Stimulated activated CD4-positive, alpha-beta T cell treated with anti-CD3 and anti-CD28 coated beads, Interleukin-1b, Interleukin-23, amount 100 ng/mL, for 1 hour (primary cell): ENCODE results near the gene LONP2.
"Not testable (repeated sequence)": the region's sequence is repeated elsewhere in the genome, so short reads cannot be mapped to it uniquely, and the experiment has no call there.

Source experiments
- DNase-seq, 2 donors: peaks; one replicate each; pipeline ENCODE4 v3.0.0-alpha.2; 2020; ENCODE audit warnings: low read depth in 2 of 2

LONP2 gene

DNA sequence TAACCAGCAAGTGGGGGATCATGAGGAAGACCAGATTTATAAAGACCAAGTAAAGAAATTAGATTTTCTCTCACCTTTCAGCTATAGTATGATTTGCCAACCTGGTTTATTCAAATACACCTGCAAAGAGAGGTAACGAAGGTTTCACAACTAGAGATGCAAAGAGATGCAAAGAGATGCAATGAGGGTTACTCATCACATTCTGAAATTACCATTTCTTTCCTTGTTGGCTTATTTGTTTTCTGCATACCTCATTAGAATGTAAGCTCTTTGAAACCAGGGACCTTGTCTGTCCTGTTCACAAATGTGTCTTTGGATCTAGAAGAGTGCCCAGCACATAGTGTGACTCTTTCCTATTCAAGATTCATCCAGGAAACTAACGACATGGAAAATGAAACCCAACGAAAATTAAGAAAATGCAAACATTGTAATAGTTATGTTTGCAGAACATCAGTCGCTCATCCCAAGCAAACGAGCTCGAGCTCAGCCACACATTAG is 9.0 kb upstream of the LONP2 start:
- no peak for DNase-seq

- no peak for DNase-seq
Observed at GRCh38 chr16:48235556-48236136, 8.5 kb upstream of the LONP2 start.

- DNase-seq = no peak
Observed at GRCh38 chr16:48236286-48236685, 7.8 kb upstream of the LONP2 start.

DNA sequence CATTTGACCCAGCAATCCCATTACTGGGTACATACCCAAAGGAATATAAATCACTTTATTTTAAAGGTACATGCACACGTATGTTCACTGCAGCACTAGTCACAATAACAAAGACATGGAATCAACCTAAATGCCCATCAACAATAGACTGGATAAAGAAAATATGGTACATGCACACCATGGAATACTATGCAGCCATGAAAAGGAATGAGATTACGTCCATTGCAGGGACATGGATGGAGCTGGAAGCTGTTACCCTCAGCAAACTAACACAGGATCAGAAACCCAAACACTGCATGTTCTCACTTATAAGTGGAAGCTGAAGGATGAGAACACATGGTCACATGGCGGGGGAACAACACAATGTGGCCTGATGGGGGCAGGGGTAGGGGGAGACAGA is 4.0 kb upstream of the LONP2 start:
- not testable (repeated sequence) for DNase-seq

DNA sequence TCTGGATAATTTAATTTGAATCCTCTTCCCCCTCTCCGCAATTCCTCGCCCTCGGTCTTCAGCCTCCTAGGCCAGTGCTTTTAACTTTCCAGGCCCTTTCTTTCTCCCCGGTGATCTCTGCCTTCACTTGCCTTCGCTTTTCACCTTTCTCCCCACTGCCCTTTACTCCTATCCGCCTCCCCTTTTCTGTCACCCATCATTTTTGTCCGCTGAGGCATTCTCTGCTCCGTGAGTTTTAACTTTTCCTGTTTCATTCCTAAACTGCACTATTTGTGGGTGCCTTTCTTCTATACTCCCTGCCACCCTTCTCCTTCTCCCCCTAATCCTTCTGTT is 729 bp downstream of the LONP2 start:
- no peak for DNase-seq

DNA sequence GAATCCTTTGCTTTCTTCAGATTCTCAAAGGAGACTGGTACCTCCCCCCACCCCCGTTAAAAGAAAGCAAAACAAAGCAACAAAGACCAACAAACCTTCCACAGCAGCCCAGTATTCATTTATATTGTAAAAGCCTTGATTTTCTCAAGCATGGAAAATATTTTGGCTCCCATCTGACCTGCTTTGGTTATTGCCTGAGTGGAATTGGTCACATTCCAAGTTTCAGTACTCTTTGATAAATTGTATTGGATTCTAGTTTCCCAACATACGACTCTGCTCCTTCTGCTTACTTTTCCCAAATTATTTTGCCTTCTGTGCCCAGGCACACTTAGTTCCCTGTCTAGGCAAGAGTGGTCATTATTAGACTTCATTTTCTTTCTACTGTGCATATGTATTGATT is 2.0 kb downstream of the LONP2 start:
- DNase-seq = no peak

DNA sequence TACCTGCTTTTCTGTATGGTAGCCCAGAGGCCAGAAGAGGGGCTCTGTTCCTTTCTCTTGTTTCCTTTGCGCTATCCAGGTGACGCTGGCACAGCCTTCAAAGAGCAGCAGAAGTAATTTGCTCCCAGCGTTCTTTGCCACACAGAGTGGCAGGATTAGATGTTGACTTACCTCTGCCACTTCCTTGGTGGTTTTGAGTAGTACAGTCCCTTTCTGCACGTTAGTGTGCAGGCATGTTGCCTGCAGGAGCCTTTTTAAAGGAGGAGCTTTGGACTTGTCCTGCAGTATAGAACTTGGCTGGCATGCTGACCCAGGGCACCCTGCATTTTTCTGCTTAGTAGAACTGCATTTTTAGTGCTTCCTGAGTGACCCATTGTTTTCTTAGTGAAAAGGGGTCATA is 3.2 kb downstream of the LONP2 start, which contains the start of gene ABCC11:
ABCC11 (minus strand) TSS at position 229 of the 400 bp plus-strand sequence. CDS start 15,618 bp downstream, outside the sequence.
- no peak for DNase-seq

- no peak for DNase-seq
Observed at GRCh38 chr16:48250520-48251278, 6.6 kb downstream of the LONP2 start.

- no peak for DNase-seq
Observed at GRCh38 chr16:48252013-48252412, 7.9 kb downstream of the LONP2 start.

DNA sequence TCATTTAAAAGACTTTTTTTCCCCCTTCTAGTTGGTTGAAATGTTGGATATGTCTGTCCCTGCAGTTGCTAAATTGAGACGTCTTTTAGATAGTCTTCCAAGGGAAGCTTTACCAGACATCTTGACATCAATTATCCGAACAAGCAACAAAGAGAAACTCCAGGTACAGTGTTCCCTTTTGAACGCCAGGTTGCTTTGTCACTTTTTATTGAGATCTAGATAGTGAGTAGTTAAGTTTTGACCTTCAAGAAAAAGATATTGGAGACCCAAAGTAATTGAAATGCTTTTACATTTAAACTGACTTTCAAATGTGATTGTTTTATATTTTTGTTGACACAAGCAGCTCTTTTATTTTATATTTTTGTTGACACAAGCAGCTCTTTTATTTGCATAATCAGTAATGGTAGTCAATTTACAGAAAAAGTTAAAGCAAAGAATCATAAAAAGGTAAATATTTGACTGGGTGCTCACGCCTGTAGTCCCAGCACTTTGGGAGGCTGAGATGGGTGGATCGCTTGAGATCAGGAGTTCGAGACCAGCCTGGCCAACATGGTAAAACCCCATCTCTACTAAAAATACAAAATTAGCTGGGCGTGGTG is 12.6 kb downstream of the LONP2 start:
- DNase-seq = no peak

GRCh38 chr16:48261569-48261968 is 17.5 kb downstream of the LONP2 start:
- no peak for DNase-seq

- no peak for DNase-seq
Observed at GRCh38 chr16:48262631-48263030, 18.5 kb downstream of the LONP2 start.

- no peak for DNase-seq
Observed at GRCh38 chr16:48269011-48269410, 24.9 kb downstream of the LONP2 start.

DNA sequence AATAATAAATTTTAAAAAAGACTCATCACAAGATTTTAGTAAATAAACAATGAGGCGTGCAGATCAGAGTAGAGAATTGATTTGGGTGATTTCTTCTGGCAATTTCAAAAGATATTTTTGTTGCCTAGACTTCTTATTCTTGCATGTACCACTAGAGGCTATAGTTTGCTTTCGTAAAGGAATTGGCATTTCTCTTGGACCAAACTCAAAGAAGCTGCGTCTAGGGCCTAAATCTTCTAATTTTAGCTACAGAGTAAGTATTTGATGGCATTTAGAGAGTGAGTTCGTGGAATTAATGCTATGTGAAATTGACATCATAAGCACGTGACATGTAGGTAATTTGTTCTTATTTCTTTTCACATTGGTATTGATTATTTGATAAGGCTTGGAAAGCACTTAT is 27.6 kb downstream of the LONP2 start:
- no peak for DNase-seq

GRCh38 chr16:48272837-48273421 is 28.8 kb downstream of the LONP2 start:
- no peak for DNase-seq

DNA sequence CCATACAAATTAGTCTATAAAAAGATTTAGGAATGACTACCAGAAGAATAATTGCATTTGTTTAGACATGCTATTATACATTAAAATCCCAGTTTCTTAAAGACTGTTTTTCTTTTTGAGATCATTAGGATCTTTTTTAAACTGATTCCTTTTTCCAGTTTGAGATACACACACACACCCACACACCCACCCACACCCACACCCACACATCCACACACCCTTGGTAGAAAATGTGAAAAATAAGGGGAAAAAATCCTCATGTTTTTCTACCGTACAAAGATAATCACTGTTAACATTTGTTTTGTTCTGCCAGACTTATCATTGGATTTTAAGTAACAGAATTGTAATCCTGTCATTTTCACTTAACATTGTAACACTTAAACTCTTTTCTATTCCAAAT is 30.4 kb downstream of the LONP2 start:
- DNase-seq = no peak

DNA sequence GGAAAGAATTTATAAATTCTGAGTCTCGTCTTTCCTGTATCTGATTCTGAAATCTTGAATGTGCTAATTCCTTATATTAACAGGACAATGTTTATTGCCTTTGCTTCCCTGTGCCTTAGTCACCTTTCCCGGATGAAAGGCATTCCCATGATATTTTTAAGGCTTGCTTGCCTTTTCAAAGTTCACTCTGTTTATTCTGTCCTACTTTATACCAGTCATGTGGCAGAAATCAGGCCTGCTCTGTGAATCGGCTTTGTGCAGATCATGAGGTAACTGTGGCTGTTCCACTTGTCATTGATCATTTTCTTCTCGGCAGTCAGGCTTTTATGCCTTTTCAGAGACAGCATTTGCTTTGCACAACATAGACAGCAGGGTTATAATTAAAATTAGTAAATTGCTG is 32.0 kb downstream of the LONP2 start:
- DNase-seq = no peak

- DNase-seq = no peak
Observed at GRCh38 chr16:48277158-48277557, 33.1 kb downstream of the LONP2 start.

- DNase-seq = no peak
Observed at GRCh38 chr16:48279199-48279598, 35.1 kb downstream of the LONP2 start.

GRCh38 chr16:48280546-48280945 is 36.4 kb downstream of the LONP2 start:
- DNase-seq = no peak

- DNase-seq = no peak
Observed at GRCh38 chr16:48282636-48283263, 38.6 kb downstream of the LONP2 start.

GRCh38 chr16:48284772-48285409 is 40.8 kb downstream of the LONP2 start:
- DNase-seq = no peak
